Mesothelial cell of epicardium (in vitro differentiated cells): ENCODE data around the gene AHCY. TPM values are rescaled to one million over a fixed set of nuclear protein-coding genes. Genes with fewer than 3 reads are reported as not detected.
"Not testable (repeated sequence)": the region's sequence is repeated elsewhere in the genome, so short reads cannot be mapped to it uniquely, and the experiment has no call there.

Experiments used
- DNase-seq, 2 experiments: peaks; one replicate each; pipeline ENCODE4 v3.0.0; 2021; ENCODE audit warnings: low spot score in 2 of 2; ENCODE audit not compliant: unreplicated experiment in 2 of 2
- H3K27ac Mint-ChIP-seq: 2 replicates; pipeline ENCODE4 v1.8.0; 2021; ENCODE audit warnings: mixed read lengths
- H3K27me3 Mint-ChIP-seq: 2 replicates; pipeline ENCODE4 v1.8.0; 2021; ENCODE audit warnings: low read depth, mixed read lengths
- H3K36me3 Mint-ChIP-seq: 2 replicates; pipeline ENCODE4 v1.8.0; 2021; ENCODE audit warnings: mixed read lengths
- H3K4me1 Mint-ChIP-seq: 2 replicates; pipeline ENCODE4 v1.8.0; 2021; ENCODE audit warnings: mixed read lengths
- H3K4me3 Mint-ChIP-seq: 2 replicates; pipeline ENCODE4 v1.8.0; 2021; ENCODE audit warnings: mild to moderate bottlenecking, moderate library complexity, mixed read lengths
- H3K9me3 Mint-ChIP-seq: 2 replicates; pipeline ENCODE4 v1.8.0; 2021; ENCODE audit warnings: mixed read lengths
- CTCF ChIP-seq: fragments of 200-600 bp; sonication (generic); IDR thresholded peaks from one replicate; pipeline ENCODE4 v1.5.0; 2021; ENCODE audit warnings: antibody characterized with exemption; ENCODE audit not compliant: unreplicated experiment
- total RNA-seq: library from RNA; stranded (reverse); gene quantifications from 3 replicates; pipeline ENCODE4 v1.2.1, GENCODE V29; 2021

Gene AHCY
- total RNA-seq, 1 donor from 2014 or later: 150 TPM

DNA sequence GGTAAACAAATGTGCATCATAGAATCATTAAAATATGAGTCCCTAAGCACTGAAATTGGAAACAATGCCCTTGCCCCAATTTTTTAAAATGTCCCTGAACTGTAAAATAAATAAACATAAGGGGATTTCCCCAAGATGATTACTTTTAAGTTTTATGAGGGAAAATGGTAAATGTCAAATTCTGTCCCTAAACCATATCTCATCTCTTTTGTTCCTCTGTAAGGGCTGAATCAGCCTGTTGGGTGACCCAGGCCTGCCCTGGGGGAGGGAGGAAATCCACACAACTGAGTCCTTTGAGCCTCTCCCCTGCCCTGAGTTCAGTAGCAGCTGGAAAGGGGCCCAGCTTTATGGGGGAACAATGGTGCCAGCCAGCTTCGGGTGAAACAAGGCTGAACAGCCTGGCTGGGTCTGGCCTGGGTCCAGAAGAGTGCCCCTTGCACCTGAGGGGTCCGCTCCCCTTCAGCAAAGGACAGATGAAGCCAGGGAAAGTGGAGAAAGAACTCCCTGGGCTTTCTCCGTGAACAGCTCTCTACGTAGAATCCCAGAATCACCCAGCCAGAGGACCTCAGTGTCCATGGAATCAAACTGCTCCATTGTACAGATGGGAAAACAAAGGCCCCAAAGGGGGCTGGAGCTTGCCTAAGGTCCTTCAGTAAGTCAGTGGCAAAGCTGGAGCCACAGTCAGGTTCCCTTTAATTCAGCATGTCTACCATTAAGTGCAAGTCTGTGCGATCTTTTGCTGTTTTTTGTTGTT lies 31.7 kb upstream of the AHCY start:
- no peaks in the 10 kb centered on the region for H3K27me3 Mint-ChIP-seq
- H3K27ac Mint-ChIP-seq: peak overlapping the region; percentile 79
- no peaks in the 10 kb centered on the region for H3K36me3 Mint-ChIP-seq
- peaks cover 18% of the 10 kb centered on the region for H3K4me1 Mint-ChIP-seq
- no peak overlapping the region for H3K4me3 Mint-ChIP-seq
- no peak for DNase-seq
- TF ChIP-seq CTCF: no peak
- H3K9me3 Mint-ChIP-seq: no peaks in the 10 kb centered on the region

GRCh38 chr20:34333786-34334185 lies 30.6 kb upstream of the AHCY start:
- H3K36me3 Mint-ChIP-seq: no peaks in the 10 kb centered on the region
- H3K27me3 Mint-ChIP-seq: no peaks in the 10 kb centered on the region
- peaks cover 18% of the 10 kb centered on the region for H3K4me1 Mint-ChIP-seq
- H3K9me3 Mint-ChIP-seq: no peaks in the 10 kb centered on the region
- peak overlapping the region; percentile 31 for H3K27ac Mint-ChIP-seq
- DNase-seq: no peak
- TF ChIP-seq CTCF: no peak
- H3K4me3 Mint-ChIP-seq: no peak overlapping the region

- no peaks in the 10 kb centered on the region for H3K27me3 Mint-ChIP-seq
- no peak overlapping the region for H3K4me3 Mint-ChIP-seq
- no peak overlapping the region for H3K27ac Mint-ChIP-seq
- DNase-seq: no peak
- no peak for TF ChIP-seq CTCF
- H3K9me3 Mint-ChIP-seq: no peaks in the 10 kb centered on the region
- H3K4me1 Mint-ChIP-seq: peaks cover 14% of the 10 kb centered on the region
- no peaks in the 10 kb centered on the region for H3K36me3 Mint-ChIP-seq
These were observed 29.2 kb upstream of the AHCY start for GRCh38 chr20:34332262-34332920.

DNA sequence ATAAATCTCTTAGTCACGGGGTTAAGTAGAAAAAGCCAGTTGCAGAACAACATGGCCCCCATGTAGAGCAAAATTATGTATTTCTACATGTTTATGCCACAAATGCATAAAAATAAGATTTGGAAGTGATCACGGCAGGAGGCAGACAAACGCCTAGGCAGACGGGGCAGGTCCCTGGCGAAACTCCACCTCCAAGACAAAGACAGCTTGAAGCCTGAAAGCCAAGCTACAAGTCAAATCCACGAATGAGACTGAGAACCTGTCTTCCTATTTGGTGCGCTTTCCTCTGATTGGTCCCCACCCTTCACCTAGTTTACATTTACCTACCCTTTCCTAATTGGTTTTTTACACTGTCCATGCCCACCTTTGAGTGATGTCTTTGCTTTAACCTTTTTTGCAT lies 28.7 kb upstream of the AHCY start:
- no peak for TF ChIP-seq CTCF
- no peak overlapping the region for H3K27ac Mint-ChIP-seq
- no peak for DNase-seq
- H3K27me3 Mint-ChIP-seq: no peaks in the 10 kb centered on the region
- H3K9me3 Mint-ChIP-seq: no peaks in the 10 kb centered on the region
- H3K4me3 Mint-ChIP-seq: no peak overlapping the region
- H3K36me3 Mint-ChIP-seq: no peaks in the 10 kb centered on the region
- peaks cover 14% of the 10 kb centered on the region for H3K4me1 Mint-ChIP-seq

- H3K4me1 Mint-ChIP-seq: peaks cover 14% of the 10 kb centered on the region
- not testable (repeated sequence) for H3K9me3 Mint-ChIP-seq, H3K27me3 Mint-ChIP-seq, H3K4me3 Mint-ChIP-seq, H3K36me3 Mint-ChIP-seq, DNase-seq, H3K27ac Mint-ChIP-seq
These were observed 27.8 kb upstream of the AHCY start for GRCh38 chr20:34330861-34331544.
